SU-DHL-6 (cell line): ENCODE data around the gene CENPVL2.
"Not testable (repeated sequence)": the region's sequence is repeated elsewhere in the genome, so short reads cannot be mapped to it uniquely, and the experiment has no call there.

ENCODE experiments used
- H2AFZ ChIP-seq: fragments of 200-600 bp; sonication (generic); 2 replicates; pipeline ENCODE4 v1.6.1; 2014; ENCODE audit warnings: low read depth, mild to moderate bottlenecking, moderate library complexity, mixed read lengths, antibody characterized with exemption, low read length; ENCODE audit not compliant: severe bottlenecking
- H3F3A ChIP-seq: fragments of 200-600 bp; shearing (Covaris generic); 2 replicates; pipeline ENCODE4 v1.6.0; 2016; ENCODE audit warnings: antibody characterized with exemption, mild to moderate bottlenecking; ENCODE audit not compliant: insufficient read depth
- H3K27ac ChIP-seq: fragments of 200-600 bp; sonication (generic); 2 replicates; pipeline ENCODE4 v1.5.1; 2016; ENCODE audit warnings: low read depth, mild to moderate bottlenecking, low read length, moderate library complexity, mixed read lengths
- H3K27me3 ChIP-seq: fragments of 200-600 bp; sonication (generic), shearing (Covaris generic); 2 replicates; pipeline ENCODE4 v1.6.0; 2014; ENCODE audit warnings: mild to moderate bottlenecking, low read length
- H3K36me3 ChIP-seq: fragments of 200-600 bp; sonication (generic); 2 replicates; pipeline ENCODE4 v1.6.1; 2014; ENCODE audit warnings: mild to moderate bottlenecking, low read length, mixed read lengths
- H3K4me2 ChIP-seq: fragments of 300-600, 200-600 bp; shearing (Covaris generic), sonication (generic); 2 replicates; pipeline ENCODE4 v1.6.0; 2014; ENCODE audit warnings: low read length, low read depth, mild to moderate bottlenecking; ENCODE audit not compliant: poor library complexity, severe bottlenecking
- H3K4me3 ChIP-seq: fragments of 200-600 bp; sonication (generic); 2 replicates; pipeline ENCODE4 v1.5.1; 2014; ENCODE audit warnings: antibody characterized with exemption, low read length, mild to moderate bottlenecking, mixed read lengths; ENCODE audit not compliant: insufficient read depth, poor library complexity, severe bottlenecking
- H3K79me2 ChIP-seq: fragments of 200-600 bp; sonication (generic); 2 replicates; pipeline ENCODE4 v1.6.1; 2014; ENCODE audit warnings: mild to moderate bottlenecking, low read length, moderate library complexity; ENCODE audit not compliant: insufficient read depth
- H3K9ac ChIP-seq: fragments of 200-600 bp; sonication (generic); 2 replicates; pipeline ENCODE4 v1.7.0; 2014; ENCODE audit warnings: mild to moderate bottlenecking, low read length
- H3K9me2 ChIP-seq: fragments of 200-600 bp; sonication (generic); replicated peaks from 2 replicates; pipeline ENCODE4 v1.6.1; 2014; ENCODE audit warnings: low read length; ENCODE audit not compliant: insufficient read depth
- H3K9me3 ChIP-seq: fragments of 200-600 bp; sonication (generic); 2 replicates; pipeline ENCODE4 v1.6.1; 2014; ENCODE audit warnings: low read length, mixed read lengths; ENCODE audit not compliant: insufficient read depth
- H4K20me1 ChIP-seq: fragments of 200-600 bp; sonication (generic); 2 replicates; pipeline ENCODE4 v1.6.1; 2014; ENCODE audit warnings: low read depth, mild to moderate bottlenecking, antibody characterized with exemption, low read length, moderate library complexity, mixed read lengths
- CTCF ChIP-seq: fragments of 200-600 bp; sonication (generic); IDR thresholded peaks from one replicate; pipeline ENCODE4 v1.5.1; 2017; ENCODE audit warnings: antibody characterized with exemption, mild to moderate bottlenecking, low read length, moderate library complexity; ENCODE audit not compliant: insufficient read depth, poor library complexity, severe bottlenecking
- EZH2phosphoT487 ChIP-seq: fragments of 200-600 bp; sonication (generic), shearing (Covaris generic); conservative IDR thresholded peaks from 2 replicates; pipeline ENCODE4 v1.6.1; 2018; ENCODE audit warnings: mild to moderate bottlenecking, antibody characterized with exemption, low read length, moderate library complexity, mixed read lengths

CENPVL2 gene

DNA sequence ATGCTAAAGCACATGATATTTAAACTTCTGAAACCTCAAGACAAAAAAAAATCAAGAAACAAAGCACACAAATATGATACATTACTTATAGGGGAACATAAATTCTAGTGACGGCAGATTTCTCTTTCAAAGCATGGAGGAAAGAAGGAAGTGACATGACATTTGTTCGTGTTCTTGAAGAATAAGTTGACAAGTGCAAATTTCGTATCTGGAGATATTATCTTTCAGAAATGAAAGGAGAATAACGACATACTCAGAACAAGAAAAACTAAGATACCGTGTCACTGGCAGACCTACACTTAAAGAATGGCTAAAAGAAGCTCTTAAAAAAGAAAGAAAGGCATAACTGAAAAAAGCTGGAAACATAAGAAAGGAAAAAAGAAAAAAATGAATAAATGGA, 16.6 kb downstream of the CENPVL2 start:
- H3K9me3 ChIP-seq, result no peaks in the 10 kb centered on the region
- no peaks in the 10 kb centered on the region for H4K20me1 ChIP-seq
- H3K27ac ChIP-seq, result no peak overlapping the region
- H3K27me3 ChIP-seq, result no peaks in the 10 kb centered on the region
- TF ChIP-seq CTCF (no peak), EZH2phosphoT487 (no peak)
- H3K79me2 ChIP-seq, result no peaks in the 10 kb centered on the region
- no peaks in the 10 kb centered on the region for H3F3A ChIP-seq
- no peak overlapping the region for H2AFZ ChIP-seq
- H3K9me2 ChIP-seq, result no peaks in the 10 kb centered on the region
- no peak overlapping the region for H3K9ac ChIP-seq
- no peaks in the 10 kb centered on the region for H3K36me3 ChIP-seq
- no peak overlapping the region for H3K4me2 ChIP-seq
- no peak overlapping the region for H3K4me3 ChIP-seq

DNA sequence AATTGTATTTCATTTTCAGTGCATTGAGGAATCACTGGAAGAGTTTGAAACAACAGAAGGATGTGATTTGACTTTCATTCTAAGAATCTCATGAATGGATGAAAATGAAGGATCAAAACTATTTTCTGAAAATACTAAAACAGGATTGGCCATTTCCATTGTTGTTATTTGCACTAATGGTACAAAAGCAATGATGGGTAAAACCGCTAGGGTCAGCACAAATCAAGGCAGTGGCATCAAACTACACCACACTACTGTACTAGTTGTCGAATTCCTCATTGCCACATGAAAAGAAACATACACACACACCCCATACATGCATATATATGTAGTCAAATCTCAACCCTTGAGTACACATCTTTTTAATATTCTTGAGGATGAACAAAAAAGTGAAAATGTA, 39.3 kb downstream of the CENPVL2 start:
- Histone ChIP-seq H3F3A (no peaks in the 10 kb centered on the region), H3K79me2 (no peaks in the 10 kb centered on the region), H2AFZ (no peak overlapping the region), H3K27me3 (no peaks in the 10 kb centered on the region), H3K9me3 (no peaks in the 10 kb centered on the region), H3K4me2 (no peak overlapping the region), H3K4me3 (no peak overlapping the region), H3K27ac (no peak overlapping the region), H4K20me1 (no peaks in the 10 kb centered on the region), H3K36me3 (no peaks in the 10 kb centered on the region), H3K9me2 (no peaks in the 10 kb centered on the region), H3K9ac (no peak overlapping the region)
- TF ChIP-seq CTCF, result no peak
- TF ChIP-seq EZH2phosphoT487, result no peak

DNA sequence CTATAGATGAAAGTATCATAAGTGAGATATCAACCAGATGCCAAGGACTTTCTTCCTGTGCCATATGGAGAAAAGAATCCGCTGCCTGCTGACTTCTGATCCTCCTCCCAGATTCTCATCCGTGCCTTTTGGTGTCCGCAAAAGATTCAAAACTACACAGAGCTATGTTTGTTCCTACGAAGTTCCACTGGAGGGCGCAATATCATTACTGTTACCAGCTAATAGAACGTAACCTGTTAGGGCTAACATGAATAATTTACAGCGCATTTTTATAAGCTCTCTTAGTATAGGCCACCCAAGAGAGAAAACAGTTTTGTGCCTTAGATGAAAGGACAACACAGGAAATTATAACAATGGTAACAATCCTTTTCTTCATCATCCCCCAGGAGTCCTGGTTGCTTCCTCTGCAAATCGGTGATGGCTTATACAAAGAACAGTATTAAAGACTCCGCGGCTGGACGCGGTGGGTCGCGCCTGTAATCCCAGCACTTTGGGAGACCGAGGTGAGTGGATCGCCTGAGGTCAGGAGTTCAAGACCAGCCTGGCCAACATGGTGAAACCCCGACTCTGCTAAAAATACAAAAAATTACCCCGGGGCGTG, 41.1 kb downstream of the CENPVL2 start:
- H3K9me3 ChIP-seq, result no peaks in the 10 kb centered on the region
- H4K20me1 ChIP-seq, result no peaks in the 10 kb centered on the region
- no peaks in the 10 kb centered on the region for H3F3A ChIP-seq
- no peaks in the 10 kb centered on the region for H3K36me3 ChIP-seq
- no peak for TF ChIP-seq EZH2phosphoT487
- TF ChIP-seq CTCF, result peak; percentile 26
- H3K4me2 ChIP-seq, result no peak overlapping the region
- no peak overlapping the region for H3K27ac ChIP-seq
- H3K79me2 ChIP-seq, result no peaks in the 10 kb centered on the region
- no peak overlapping the region for H3K9ac ChIP-seq
- H2AFZ ChIP-seq, result no peak overlapping the region
- H3K27me3 ChIP-seq, result no peaks in the 10 kb centered on the region
- no peaks in the 10 kb centered on the region for H3K9me2 ChIP-seq
- H3K4me3 ChIP-seq, result no peak overlapping the region

- H3K36me3 ChIP-seq, H3K79me2 ChIP-seq, H3F3A ChIP-seq, H3K4me3 ChIP-seq, H3K27ac ChIP-seq, H3K9ac ChIP-seq, H3K9me3 ChIP-seq, H4K20me1 ChIP-seq, H3K27me3 ChIP-seq, H3K9me2 ChIP-seq, H3K4me2 ChIP-seq, H2AFZ ChIP-seq: not testable (repeated sequence)
Measured at GRCh38 chrX:51636511-51636910, 46.1 kb downstream of the CENPVL2 start.
